Panc1 (cell line): ENCODE measurements around the gene CD79A. TPM values are rescaled to one million over a fixed set of nuclear protein-coding genes. Genes with fewer than 3 reads are reported as not detected.

Experiments used
- ATAC-seq: fragments of 200-7000 bp; cut with Tn5 transposase; 2 replicates; pipeline ENCODE4 v1.9.1; 2020; ENCODE audit warnings: mild to moderate bottlenecking, moderate library complexity
- BruUV-seq: library from RNA; stranded (reverse); fragments of 400-500 nt; replicated peaks from 2 replicates; lab custom pipeline; 2021; lab: Mats Ljungman, UMichigan
- CTCF ChIA-PET: fragments of 300-600 bp; sonication (Branson Sonifier 250); formaldehyde crosslinking; loops from one replicate; lab custom pipeline; 2022; ENCODE audit warnings: antibody characterized with exemption; lab: Charles Lee
- POLR2A ChIA-PET: fragments of 300-600 bp; sonication (Branson Sonifier 250); formaldehyde crosslinking; loops from one replicate; lab custom pipeline; 2022; ENCODE audit warnings: antibody characterized with exemption; lab: Charles Lee
- DNase-seq: peaks from one replicate; pipeline ENCODE4 v3.0.0-alpha.2; 2010; ENCODE audit warnings: low read depth, low spot score
- H3K27ac ChIP-seq: 2 replicates; pipeline ENCODE4 v1.5.1; 2011; ENCODE audit warnings: mild to moderate bottlenecking, low read length, inconsistent platforms
- H3K27me3 ChIP-seq: fragments of 200-500 bp; sonication (Bioruptor generic); 2 replicates; pipeline ENCODE4 v1.6.0; 2014; ENCODE audit warnings: low read length, inconsistent platforms; ENCODE audit not compliant: control insufficient read depth, insufficient read depth
- H3K36me3 ChIP-seq: fragments of 200-500 bp; sonication (Bioruptor generic); 2 replicates; pipeline ENCODE4 v1.5.1; 2014; ENCODE audit warnings: inconsistent platforms, mild to moderate bottlenecking, low read length, moderate library complexity; ENCODE audit not compliant: control insufficient read depth, insufficient read depth
- H3K4me1 ChIP-seq: 2 replicates; pipeline ENCODE4 v1.5.1; 2011; ENCODE audit warnings: inconsistent platforms, mild to moderate bottlenecking, low read length, moderate library complexity; ENCODE audit not compliant: control insufficient read depth, insufficient read depth
- H3K4me3 ChIP-seq, 2 experiments: 2 replicates each; pipeline ENCODE4 v1.5.1; 2011 to 2012; ENCODE audit warnings: low read depth in 2 of 2, low read length in 2 of 2, mild to moderate bottlenecking in 2 of 2, inconsistent platforms in 1 of 2, moderate library complexity in 1 of 2
- H3K9me3 ChIP-seq: fragments of 200-500 bp; sonication (Bioruptor generic); 2 replicates; pipeline ENCODE4 v1.5.1; 2014; ENCODE audit warnings: low read depth, mild to moderate bottlenecking, inconsistent platforms, low read length, moderate library complexity; ENCODE audit not compliant: control insufficient read depth, insufficient read depth
- POLR2AphosphoS5 ChIP-seq: IDR thresholded peaks from 2 replicates; pipeline ENCODE4 v1.6.1; 2012; ENCODE audit warnings: mild to moderate bottlenecking, low read depth, low read length, moderate library complexity
- REST ChIP-seq, 2 experiments: IDR thresholded peaks; 2 replicates each; pipeline ENCODE4 v1.6.1; 2011 to 2012; ENCODE audit warnings: low read depth in 2 of 2, control low read depth in 1 of 2, low read length in 1 of 2, mild to moderate bottlenecking in 1 of 2, moderate library complexity in 1 of 2; ENCODE audit not compliant: insufficient read depth in 1 of 2
- SIN3A ChIP-seq: IDR thresholded peaks from 2 replicates; pipeline ENCODE4 v1.6.1; 2012; ENCODE audit warnings: low read depth, mild to moderate bottlenecking, low read length, moderate library complexity, borderline replicate concordance; ENCODE audit not compliant: insufficient read depth
- TCF7L2 ChIP-seq: IDR thresholded peaks from 2 replicates; pipeline ENCODE4 v1.6.1; 2011; ENCODE audit warnings: mild to moderate bottlenecking, low read depth, low read length, inconsistent platforms
- in situ Hi-C: cut with HindIII; loops from 2 replicates; pipeline ENCODE4 v1.10.0; 2016; ENCODE audit warnings: low sequenced_read_pairs, low pct_unique_long_range_greater_than_20kb
- intact Hi-C: fragments of 100-400 bp; cut with micrococcal nuclease; formaldehyde crosslinking; loops from one replicate; pipeline ENCODE4 v1.10.0; 2022; ENCODE audit not compliant: unreplicated experiment
- total RNA-seq: library from RNA; stranded (reverse); gene quantifications from one replicate; pipeline ENCODE4 v1.2.1, GENCODE V29; 2021; ENCODE audit not compliant: unreplicated experiment
- TF ChIP-seq, protein P1 (sequence below): fragments of 450-650 bp; IDR thresholded peaks from 2 replicates; pipeline ENCODE4 v1.5.1; 2017; ENCODE audit warnings: mild to moderate bottlenecking

The CD79A gene
- total RNA-seq, 1 experiment from 2014 or later = 0.59 TPM

DNA sequence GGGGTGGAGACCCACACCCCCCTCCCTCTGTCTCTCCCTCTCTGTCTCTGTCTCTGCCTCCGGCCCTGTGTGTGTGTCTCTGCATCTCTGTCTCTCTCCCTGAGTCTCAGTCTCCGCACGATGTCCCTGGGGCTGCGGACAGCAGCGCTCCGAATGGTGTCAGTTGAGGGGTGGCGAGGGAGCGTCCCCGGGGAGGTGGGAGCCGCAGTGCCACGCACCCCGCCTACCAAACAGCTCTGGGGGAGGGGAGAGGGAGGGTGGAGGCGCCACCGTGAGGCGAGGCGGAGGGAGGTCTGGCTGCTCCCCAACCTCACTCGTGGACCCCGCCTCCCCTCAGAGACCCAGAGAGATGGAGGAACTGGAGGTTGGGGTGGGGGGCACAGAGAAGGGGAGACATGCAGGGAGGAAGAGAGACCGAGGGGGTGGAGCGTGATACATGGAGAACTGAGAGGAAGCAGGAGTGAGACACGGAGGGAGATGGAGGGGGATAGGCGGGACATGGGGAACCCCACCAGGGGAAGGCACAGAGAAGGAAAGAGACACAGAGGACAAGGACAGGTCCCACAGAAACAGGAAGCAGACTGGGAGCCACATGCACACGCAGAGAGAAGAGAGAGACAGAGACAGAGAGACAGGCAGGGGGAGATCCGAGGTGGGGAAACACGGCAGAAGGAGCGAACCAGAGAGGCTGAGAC, 44.0 kb downstream of the CD79A start:
- in situ Hi-C loops = no loop called here
- Histone ChIP-seq H3K4me3 (no peak overlapping the region), H3K4me1 (no peaks in the 10 kb centered on the region), H3K9me3 (no peaks in the 10 kb centered on the region), H3K27ac (no peak overlapping the region), H3K36me3 (no peaks in the 10 kb centered on the region), H3K27me3 (no peaks in the 10 kb centered on the region)
- no TSS peak for BruUV-seq
- intact Hi-C loops = no loop called here
- no peak for TF ChIP-seq TCF7L2
- DNase-seq (no peak), ATAC-seq (no peak)
- ChIA-PET POLR2A (no interaction called here), CTCF (no interaction called here)

- intact Hi-C loops = no loop called here
- TF ChIP-seq, protein P1, sequence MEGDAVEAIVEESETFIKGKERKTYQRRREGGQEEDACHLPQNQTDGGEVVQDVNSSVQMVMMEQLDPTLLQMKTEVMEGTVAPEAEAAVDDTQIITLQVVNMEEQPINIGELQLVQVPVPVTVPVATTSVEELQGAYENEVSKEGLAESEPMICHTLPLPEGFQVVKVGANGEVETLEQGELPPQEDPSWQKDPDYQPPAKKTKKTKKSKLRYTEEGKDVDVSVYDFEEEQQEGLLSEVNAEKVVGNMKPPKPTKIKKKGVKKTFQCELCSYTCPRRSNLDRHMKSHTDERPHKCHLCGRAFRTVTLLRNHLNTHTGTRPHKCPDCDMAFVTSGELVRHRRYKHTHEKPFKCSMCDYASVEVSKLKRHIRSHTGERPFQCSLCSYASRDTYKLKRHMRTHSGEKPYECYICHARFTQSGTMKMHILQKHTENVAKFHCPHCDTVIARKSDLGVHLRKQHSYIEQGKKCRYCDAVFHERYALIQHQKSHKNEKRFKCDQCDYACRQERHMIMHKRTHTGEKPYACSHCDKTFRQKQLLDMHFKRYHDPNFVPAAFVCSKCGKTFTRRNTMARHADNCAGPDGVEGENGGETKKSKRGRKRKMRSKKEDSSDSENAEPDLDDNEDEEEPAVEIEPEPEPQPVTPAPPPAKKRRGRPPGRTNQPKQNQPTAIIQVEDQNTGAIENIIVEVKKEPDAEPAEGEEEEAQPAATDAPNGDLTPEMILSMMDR = no peak
- TF ChIP-seq TCF7L2 (no peak), POLR2AphosphoS5 (no peak), SIN3A (no peak), REST (IDR thresholded peaks at IDR 0.05; ENCODE audit: insufficient read depth in 1 of 2, low read depth in 2 of 2, low read length in 1 of 2) (no peak)
- in situ Hi-C loops = no loop called here
- Histone ChIP-seq H3K4me3 (no peak overlapping the region), H3K27ac (no peak overlapping the region), H3K4me1 (no peaks in the 10 kb centered on the region), H3K9me3 (no peaks in the 10 kb centered on the region), H3K27me3 (no peaks in the 10 kb centered on the region), H3K36me3 (no peaks in the 10 kb centered on the region)
- CTCF ChIA-PET = no interaction called here
- POLR2A ChIA-PET = no interaction called here
- no peak for DNase-seq
- ATAC-seq = no peak
- BruUV-seq = no TSS peak
These were observed 44.8 kb downstream of the CD79A start for GRCh38 chr19:41921577-41922576.
